ENCODE measurements around the gene ADAM22.

The ADAM22 gene

DNA sequence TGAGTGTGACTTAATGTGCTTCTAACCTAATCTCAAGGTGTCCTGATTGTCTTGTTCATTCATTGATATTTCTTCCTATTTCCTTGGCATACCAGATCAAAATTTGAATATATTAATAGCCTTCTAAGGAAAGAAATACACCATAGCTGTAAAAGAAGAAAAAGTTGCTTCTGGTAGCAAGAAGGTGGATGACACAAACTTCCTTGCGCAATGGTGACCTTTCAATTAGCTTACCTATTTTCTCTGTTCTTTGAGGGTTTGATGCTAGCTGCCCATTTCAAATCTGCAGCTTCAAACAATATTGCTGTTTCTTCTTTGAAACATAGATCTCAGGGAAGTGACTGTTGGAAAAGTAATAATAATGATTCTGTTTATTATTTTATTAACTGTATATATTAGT is 108.8 kb downstream of the ADAM22 start:
- DNase-seq: no peak

DNA sequence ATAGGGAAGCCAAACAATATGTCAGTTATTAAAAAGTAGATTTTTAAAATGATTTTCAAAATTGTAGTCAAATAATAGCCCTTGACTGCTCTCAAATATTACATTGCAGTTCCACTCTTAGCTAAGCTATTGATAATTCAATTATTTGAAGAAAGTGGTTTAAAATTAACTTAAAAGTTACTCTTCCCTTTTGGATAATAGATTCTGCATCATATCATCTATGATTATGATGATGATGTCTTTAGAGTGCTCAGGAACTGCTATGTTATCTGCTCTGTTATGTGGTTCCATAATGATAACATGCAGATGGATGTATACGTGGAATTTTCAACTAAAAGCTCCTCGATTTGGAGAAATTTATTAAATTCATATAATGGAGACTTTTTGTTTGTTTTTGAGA is 110.0 kb downstream of the ADAM22 start:
- no peak for DNase-seq

DNA sequence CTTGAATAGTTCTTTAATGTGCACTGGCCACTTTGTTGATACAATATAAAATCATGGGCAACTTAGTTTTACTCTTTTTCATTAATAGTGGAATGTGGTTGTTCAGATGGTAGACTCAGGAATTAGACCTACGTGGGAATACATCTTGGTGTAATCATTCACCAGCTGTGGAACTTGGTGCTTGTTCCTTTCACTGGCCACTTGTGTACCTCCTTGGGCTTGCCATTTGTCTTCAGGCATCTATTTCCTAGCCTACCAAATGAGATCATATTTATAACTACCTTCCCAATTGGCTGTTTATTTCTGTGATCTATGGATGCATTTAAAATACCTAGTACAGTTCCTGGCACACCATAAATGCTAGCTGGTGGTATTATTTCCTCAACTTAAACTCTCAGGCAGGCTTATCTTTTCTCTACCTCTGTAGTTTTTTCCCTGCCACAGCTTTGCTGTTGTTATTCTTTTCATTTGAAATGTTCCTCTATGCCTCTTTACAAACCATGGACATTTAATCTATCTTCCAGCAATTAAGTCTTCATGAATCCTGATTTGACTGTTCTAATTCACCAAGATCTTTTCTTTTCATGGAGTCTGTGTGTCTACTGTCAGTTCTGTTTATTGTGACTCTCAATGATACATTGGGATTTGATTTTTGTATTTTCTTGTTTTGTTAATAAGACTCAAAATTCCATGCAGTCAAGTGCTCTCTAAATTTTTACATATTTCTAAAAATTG is 113.0 kb downstream of the ADAM22 start:
- DNase-seq: no peak

DNA sequence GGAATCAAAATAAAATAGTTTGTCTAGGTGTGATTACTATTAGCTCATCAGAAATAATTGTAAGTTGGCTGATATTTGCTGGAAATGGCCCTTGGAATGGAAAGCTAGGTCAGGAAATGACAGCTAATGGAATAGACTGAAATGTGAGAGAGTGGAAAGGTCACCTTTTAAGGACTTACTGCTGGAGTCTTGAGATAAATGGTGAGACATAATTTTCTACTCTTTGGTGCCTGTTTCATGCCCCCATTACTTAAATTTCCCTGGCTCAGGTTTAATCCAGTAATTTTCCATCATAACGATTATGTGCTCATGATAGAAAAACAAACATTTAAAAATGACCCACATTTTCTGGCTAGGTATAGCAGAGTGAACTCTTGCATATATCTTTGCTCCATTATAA is 123.6 kb downstream of the ADAM22 start:
- no peak for DNase-seq

DNA sequence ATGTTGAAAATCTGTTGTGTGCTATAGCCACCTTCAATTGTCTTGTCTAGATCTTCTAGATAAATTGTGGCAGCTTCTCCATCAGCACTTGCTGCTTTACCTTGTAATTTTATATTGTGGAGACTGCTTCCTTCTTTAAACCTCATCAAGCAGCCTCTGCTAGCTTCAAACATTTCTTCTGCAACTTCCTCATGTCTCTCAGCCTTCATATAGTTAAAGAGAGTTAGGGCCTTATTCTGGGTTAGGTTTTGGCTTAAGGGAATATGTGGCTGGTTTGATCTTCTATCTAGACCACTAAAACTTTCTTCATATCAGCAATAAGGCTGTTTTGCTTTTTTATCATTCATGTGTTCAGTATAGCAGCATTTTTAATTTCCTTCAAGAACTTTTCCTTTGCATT is 128.2 kb downstream of the ADAM22 start:
- no peak for DNase-seq

DNA sequence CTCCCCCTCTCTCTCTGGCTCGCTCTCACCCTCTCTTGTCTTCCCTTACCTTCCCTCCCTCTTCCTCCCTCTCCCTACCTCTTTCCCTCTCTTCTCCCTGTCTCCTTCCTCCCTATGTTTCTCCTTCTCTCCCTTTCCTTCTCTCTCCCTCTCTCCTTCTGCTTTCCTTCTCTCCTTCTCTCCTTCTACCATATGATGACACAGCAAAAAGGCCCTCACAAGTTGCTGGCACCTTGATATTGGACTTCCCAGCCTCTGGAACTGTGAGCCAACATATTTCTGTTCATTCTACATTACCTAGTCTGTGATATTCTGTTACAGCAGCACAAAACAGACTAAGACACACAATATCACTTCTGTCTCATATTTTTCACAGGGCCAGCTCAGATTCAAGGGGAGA is 135.0 kb downstream of the ADAM22 start:
- no peak for DNase-seq

DNA sequence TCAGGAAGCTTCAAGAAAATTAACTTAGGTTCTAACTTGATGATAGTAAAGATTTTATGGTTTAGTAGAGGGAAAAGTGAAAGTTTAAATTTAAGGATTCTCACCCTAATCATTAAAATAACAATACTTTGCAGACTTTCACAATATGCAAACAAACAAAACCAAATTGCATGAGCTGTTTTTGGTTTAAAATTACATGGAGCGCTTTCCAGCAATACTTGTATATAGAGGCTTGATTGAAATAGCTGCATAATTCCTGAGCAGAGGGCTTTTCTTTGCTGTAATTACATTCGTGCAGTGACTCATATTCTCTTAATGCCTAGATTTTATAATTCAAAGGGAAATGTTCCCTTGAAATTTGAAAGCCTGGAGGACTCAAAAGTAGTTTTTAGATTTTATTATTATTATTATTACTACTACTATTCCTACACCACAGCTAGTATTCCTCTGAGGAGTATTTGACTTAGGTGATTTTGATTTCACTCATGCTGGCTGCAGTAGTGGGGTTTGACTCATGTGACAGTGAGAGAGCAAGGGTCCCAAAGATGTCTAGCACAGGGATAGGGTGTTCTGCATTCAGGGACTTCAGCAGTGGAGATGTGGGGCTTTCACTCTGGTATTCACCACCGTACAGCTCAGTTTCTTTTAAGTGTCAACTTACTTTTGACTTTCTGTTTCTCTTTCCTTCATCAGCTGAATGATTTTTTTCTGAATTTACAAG is 138.1 kb downstream of the ADAM22 start:
- DNase-seq: no peak

DNA sequence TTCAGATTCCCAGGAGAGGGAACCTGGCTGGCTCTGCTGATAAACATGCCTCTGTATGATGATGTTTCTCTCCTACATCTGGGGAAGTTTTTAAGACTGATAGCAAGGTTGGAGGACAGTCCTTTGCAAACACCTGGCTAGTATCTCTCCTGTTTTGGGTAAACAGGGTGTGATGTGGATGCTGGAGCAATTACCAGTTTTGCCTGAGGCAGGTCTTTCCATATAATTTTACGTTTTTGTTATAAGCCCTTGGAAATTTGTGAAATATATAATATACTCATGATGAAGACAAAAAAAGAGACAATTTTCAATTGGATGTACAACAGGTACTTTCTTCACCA is 138.6 kb downstream of the ADAM22 start:
- DNase-seq: no peak

DNA sequence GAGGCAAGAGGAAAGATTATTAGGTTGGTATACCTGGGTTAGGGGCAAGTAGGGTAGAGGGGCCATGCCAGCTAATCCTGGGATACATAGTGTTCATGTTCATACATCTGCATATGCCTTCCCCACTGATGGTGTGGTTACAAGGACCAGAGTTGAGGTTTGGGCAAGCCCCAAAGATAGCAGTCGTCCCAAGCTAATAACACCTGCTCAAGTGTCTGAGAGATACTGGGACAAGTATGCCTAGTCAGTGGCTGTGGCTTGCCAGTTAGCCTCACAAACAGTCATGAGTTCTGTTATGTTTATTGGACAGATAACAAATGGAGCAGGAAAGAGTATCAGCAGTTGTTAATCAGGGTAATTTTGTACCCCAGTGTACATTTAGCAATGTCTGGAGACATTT is 139.6 kb downstream of the ADAM22 start:
- no peak for DNase-seq

DNA sequence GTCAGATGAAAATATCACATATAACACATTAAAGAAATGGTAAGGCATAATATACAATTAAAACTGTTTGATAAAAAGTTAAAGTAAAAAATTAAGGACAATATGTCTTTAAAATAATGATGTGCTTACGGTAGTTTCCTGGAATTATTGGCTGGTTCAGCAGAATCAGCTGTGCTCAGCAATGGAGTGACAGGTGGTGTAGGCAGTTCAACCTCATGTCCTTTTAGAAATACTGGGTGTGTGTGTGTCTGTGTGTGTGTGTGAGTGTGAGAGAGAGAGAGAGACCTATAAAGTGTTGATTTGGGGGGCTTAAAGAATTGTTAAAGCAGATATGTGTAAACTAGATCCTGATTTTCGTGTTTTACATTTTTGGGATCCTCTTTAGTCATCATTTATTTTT is 141.2 kb downstream of the ADAM22 start:
- no peak for DNase-seq

DNA sequence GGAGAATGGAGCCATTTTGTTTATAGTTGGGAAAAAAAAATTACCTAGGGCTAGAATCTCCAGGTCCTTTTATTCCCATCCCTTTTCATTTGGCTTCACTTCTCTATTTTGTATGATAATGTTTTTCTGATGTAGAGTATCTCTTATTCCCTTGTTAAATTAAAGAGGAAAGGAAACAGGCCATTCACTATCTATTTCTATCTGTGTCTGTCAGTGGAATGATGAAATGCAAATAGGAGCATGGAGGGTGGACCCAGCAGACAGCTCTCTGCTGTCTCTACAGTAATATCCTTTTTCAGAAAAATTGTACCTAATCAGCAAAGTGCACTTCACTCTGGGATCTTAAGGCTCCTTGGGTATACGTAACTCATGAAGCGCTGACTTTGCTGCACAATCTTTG is 149.8 kb downstream of the ADAM22 start:
- no peak for DNase-seq

DNA sequence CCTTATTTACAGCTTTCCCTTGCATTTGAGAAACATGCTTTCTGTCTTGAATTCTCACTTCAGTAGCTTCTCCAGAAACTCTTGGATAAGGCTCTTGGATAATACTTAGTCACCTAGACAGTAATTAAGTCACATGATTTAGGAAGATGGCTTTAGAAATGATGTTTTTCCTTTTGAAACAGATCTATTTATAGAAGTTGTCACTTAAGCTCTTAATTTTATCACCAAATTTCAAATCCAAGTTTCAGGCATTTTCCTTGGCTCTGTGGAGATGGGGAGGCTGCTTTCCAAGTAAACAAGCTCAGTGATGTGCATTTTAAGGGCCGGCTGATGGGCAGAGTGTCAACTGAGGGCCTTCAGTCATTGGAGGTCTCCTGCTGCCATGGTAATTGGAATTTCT is 155.5 kb downstream of the ADAM22 start:
- no peak for DNase-seq

DNA sequence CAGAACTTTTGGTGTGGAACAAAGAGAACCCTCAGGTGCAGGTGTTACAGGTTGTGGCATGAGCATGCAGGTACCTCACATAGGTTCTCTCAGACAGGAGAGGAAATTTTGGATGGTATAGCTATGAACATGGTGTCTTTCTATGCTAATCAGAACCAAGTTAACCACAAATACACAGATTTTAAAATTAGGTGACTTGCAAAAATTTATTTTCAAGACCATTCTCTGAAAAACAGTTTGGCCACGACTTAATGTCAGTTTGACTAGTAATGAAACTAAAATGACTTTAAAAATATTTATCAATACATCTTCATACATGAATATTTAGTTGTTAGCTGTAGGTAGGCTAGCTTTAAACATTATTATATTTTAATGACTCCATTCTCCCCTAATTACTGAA is 156.2 kb downstream of the ADAM22 start:
- DNase-seq: no peak

DNA sequence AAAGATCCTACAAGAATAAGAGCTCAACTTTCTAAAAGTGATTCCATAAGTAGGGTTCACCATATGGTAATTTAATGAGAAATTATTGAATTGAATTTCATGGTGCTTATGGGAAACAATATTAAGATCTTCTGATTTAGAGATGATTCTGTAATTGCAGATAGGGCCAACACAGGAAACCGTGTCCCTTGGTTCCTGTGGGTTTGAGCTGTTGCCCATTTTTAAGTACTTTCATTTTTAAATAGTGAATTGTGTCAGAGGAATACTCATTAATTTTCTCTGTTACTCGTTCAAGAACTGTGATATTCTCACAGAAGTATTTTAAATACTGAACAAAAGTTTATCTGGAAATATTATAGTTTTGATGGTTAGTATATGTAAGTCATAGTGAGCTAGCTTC is 156.6 kb downstream of the ADAM22 start:
- DNase-seq: no peak

DNA sequence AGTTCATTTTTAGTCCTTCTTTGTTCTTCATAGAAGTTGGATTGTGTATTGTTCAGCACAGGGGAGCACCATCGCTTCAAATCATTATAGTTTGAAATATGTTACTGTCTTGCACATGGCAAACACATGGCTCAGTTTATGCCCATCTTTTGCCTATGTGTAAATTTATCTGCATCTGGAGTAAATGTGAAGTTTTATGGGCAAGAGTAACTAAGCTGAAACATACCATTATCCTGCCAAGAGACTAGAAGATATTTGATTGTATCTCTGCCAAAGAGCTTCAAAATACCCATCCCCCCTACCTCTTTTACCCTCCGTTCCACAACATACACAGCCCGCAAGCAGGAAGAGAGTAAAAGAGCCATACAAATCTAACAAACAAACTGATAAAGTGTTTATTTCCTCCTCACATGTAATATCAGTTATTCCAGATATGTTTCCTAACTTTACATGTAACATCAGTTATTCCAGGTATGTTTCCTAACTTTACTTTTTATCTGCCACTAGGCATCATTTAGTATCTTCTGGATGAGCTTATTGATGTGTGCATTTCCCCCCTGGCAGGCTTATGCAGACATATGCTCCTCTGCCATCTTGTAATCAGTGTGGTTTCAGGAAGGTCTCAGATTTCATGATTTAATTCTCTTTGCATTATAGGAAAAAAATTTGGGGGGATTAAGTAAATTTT is 158.1 kb downstream of the ADAM22 start:
- DNase-seq: no peak

DNA sequence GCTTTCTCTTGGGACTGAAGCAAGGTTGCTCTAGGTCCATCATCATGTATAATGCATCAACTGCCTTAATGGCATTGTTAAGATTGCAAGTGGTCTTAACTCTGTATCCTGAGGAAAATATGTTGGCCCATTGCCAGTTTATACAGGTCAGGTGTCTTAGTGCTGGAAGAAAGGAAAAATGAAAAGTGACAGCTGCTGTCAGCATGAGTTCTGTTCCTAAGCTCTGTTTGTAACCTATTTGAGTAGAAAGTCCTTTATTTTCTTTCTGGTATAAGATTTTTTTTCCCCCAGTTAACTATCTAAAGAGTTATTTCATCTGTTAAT is 158.6 kb downstream of the ADAM22 start:
- no peak for DNase-seq

DNA sequence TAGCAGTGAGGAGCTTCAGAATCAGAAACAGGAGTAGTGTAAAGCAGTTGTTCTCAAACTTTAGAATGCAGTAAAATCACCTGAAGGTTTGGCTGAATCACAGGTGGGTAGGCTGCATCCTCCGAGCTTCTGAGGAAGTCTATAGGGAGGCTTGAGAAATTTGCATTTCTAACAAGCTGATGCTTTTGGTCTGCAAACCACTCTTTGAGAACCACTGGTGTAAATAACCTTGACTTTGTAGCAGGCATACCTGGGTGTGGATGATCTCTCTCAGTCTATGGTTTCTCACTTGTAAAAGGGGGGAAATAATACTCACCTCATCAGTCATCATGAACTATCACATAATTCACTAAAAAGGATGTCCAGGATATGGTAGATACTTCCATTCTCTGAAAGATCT is 167.7 kb downstream of the ADAM22 start:
- DNase-seq: no peak

DNA sequence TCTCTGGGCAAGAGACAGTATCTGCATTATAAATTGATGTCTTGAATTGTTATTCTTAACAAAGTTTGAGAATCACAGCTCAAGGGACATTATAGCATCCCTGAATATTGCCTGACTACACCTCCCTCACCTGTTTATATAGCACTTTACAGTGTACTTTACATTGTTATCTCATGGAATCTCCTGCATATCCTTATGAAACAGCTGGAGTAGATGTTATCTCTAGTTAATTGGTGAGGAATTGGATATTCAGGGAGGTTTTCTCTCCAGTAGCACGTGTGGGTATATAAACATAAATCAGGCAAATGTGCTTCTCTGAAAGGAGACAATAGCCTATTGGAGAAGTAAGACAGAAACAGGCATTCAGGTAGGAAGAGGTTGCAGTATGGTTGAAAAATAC is 168.6 kb downstream of the ADAM22 start:
- DNase-seq: no peak

DNA sequence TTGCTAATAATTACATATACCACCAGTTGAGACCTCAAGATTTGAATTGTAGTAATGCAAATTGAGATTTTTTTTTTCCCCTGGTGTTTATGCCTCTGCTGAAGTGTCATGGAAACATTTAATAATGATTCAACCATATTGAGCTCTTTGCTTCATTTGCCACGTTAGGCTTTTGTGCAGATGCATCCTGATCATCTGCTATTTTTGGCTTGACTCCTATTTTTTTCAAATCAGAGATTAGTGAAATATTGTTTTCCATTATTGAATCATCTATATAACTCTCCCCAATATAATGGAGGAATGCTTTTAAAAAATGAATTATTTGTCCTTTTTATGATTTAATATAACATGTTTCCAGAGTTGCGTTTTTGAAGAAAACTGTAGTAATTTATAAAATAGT is 170.7 kb downstream of the ADAM22 start:
- no peak for DNase-seq

DNA sequence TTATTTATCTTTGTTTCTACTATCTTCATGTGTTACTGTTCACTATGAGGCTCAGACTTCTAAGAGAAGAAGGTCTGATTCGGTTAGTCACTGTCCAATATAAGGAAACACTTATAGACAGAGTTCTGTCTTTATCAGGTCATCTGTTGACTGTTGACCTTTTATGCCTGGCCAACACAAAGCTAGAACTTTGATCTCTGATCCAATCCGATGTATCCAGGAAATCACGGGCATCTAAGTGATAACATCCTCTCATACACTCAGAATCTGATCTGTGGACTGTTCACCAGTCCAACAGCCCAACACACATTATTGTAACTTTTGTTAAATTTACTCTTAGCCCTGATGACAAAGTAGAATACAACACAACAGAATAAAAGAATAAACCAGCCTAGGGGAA is 171.2 kb downstream of the ADAM22 start:
- DNase-seq: no peak

DNA sequence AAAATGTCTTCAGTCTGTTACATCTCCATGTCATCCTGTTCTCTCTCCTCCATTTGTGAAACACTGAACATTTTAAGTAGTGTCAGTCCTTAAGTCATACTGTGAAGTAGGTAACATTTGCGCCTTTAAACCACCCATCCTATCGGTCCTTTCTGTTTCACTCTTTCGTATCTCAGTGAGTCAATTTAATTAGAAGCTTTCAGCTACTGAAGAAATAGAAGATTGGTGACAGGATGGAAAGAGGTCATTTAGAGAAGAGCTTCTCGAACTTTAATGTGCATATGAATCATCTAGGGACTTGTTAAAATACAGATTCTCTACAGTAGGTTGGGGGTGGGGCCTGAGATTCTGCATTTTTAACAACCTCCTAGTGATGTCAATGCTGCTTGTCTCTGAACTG is 172.4 kb downstream of the ADAM22 start:
- DNase-seq: no peak

DNA sequence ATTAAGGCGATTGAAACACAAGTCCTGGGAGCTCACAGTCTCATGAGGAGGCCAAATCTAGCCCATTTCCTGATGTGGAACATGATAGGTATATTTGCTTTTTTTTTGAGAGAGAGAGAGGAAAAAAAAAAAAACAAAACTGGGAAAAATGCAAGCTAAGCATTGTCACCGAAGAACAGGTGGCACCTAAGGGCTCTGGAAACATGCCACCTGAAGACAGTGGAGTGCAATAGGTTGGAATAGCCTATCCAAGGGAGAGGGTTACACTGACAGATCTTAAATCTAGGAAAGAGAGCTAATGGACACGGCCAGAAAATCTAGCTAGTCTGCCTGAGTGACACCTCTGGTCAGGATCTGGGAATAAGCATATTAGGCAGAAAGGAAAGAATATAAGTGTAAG is 175.6 kb downstream of the ADAM22 start:
- DNase-seq: no peak

DNA sequence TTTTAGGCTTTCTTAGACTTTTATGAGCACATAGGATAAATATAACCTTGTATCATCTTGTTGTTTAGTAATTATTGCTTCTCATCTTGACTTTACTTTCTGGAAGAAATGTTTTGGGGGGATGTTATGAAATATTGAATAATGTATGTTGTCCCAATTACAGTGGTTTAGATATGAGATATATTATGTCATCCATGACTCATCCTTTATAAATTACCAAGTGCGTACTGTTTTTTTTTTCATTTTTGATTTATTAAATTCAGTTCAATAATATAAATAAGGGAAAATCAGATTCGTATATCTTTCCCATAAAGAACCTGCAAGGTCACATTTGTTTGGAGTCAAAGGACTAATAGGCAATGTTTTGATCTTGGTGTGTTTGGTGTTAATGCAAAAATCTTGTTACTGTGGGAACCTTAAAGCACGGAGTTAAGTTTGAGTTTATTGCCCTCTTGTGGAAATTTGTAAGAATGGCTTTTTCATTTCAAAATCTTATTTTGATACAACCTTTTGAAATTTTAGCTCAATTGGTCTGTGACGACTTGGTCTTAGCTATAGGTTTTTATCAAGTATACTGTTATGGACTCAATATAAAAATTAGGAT is 177.2 kb downstream of the ADAM22 start:
- DNase-seq: no peak

DNA sequence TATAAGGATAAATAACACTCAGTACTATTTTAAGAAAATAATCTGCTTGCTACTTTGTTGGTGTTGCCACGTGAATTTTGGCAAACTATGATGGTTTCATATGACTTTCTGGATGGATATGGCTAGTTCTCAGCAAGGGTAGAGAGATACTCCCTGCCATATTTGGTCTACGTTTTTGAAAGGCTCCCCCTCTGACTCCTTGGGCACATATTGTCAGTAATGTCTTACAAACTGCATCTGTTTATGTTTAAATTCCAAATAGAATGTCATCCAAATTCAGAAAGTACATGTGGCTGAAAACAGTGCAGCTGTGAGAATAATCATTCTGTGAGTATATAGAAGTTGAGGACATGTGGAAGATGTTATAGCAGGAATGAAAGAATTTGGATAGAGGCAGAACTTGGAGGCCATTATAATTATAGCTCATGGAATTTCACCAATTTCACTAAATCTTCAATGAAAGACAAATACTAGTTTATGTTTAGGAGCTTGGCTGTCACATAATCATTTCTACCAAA is 178.0 kb downstream of the ADAM22 start:
- DNase-seq: no peak
